Stomach (tissue), 9 donors: ENCODE measurements around the gene NMS. TPM values are rescaled to one million over a fixed set of nuclear protein-coding genes. Genes with fewer than 3 reads are reported as not detected.

Experiments
- DNase-seq, 2 donors: peaks; one replicate each; pipeline versions ENCODE4 v3.0.0 to v3.0.0-alpha.2; 2013 to 2019
- H3K27ac ChIP-seq, 5 donors: fragments of 200-600 bp in 4 of 5; sonication (generic) in 4 of 5; one replicate each; pipeline ENCODE4 v1.5.1; 2013 to 2019; ENCODE audit warnings: mild to moderate bottlenecking in 1 of 5, moderate library complexity in 1 of 5
- H3K27me3 ChIP-seq, 3 donors: fragments of 200-600 bp; sonication (generic); one replicate each; pipeline ENCODE4 v1.5.1; 2017 to 2019; ENCODE audit warnings: mixed run types in 1 of 3
- H3K36me3 ChIP-seq, 4 donors: fragments of 200-600 bp; sonication (generic); 1 replicate in 3 of 4; 2 replicates in 1 of 4; pipeline ENCODE4 v1.5.1; 2016 to 2019
- H3K4me1 ChIP-seq, 4 donors: fragments of 200-600 bp; sonication (generic); one replicate each; pipeline ENCODE4 v1.5.1; 2016 to 2019
- H3K4me3 ChIP-seq, 4 donors: fragments of 200-600 bp; sonication (generic) in 3 of 4; one replicate each; pipeline ENCODE4 v1.5.1; 2016 to 2019; ENCODE audit warnings: mild to moderate bottlenecking in 1 of 4
- H3K9me3 ChIP-seq, 4 donors: fragments of 200-600 bp; sonication (generic); one replicate each; pipeline ENCODE4 v1.5.1; 2016 to 2019
- EP300 ChIP-seq: sonication (generic); formaldehyde crosslinking; IDR thresholded peaks from one replicate; pipeline ENCODE4 v1.6.1; 2017; ENCODE audit warnings: antibody characterized with exemption
- POLR2A ChIP-seq, 4 donors: fragments of 450-650 bp; IDR thresholded peaks; one replicate each; pipeline ENCODE4 v1.6.1; 2016; ENCODE audit warnings: antibody characterized with exemption in 4 of 4, control low read depth in 2 of 4, mild to moderate bottlenecking in 1 of 4, moderate library complexity in 1 of 4
- POLR2AphosphoS5 ChIP-seq, 3 donors: sonication (generic); formaldehyde crosslinking; IDR thresholded peaks; one replicate each; pipeline ENCODE4 v1.6.1; 2016; ENCODE audit warnings: antibody characterized with exemption in 3 of 3
- WGBS, 5 donors: extraction: QIAGEN DNeasy Blood & Tissue Kit in 3 of 5; methylation state at CpG; one replicate each; pipeline versions ENCODE4 v1.1.5 to v1.1.7; 2013 to 2018; 5-methylcytosine and 5-hydroxymethylcytosine counted together
- intact Hi-C: fragments of 100-400 bp; cut with DNase I; formaldehyde crosslinking; loops from one replicate; pipeline ENCODE4 v1.15.1; 2023; ENCODE audit warnings: low total_unique reads
- polyA plus RNA-seq, 3 donors: library from polyadenylated mRNA; stranded (reverse); fragments of 200-250 nt; gene quantifications; one replicate each; pipeline ENCODE4 v1.2.3, GENCODE V29; 2013
- total RNA-seq, 5 donors: library from RNA; depleted of rRNA; stranded (reverse); fragments of >200 nt; gene quantifications; one replicate each; pipeline versions ENCODE4 v1.1.0 to v1.2.3, GENCODE V29; 2014 to 2016
- TF ChIP-seq, protein P1 (sequence below), 7 experiments: fragments of 450-650 bp in 4 of 7; fragments of 200-600 bp in 3 of 7; sonication (generic) in 3 of 7; IDR thresholded peaks; one replicate each; pipeline ENCODE4 v1.5.1; 2016 to 2019; ENCODE audit warnings: antibody characterized with exemption in 7 of 7, control low read depth in 2 of 7, mild to moderate bottlenecking in 1 of 7
- donor health status: healthy with polysubstance abuse.
- donor health status: Bipolar disorder and iron deficiency.
- donor health status: healthy.

The NMS gene
- total and polyA plus RNA-seq, 8 donors, result not detected

DNA sequence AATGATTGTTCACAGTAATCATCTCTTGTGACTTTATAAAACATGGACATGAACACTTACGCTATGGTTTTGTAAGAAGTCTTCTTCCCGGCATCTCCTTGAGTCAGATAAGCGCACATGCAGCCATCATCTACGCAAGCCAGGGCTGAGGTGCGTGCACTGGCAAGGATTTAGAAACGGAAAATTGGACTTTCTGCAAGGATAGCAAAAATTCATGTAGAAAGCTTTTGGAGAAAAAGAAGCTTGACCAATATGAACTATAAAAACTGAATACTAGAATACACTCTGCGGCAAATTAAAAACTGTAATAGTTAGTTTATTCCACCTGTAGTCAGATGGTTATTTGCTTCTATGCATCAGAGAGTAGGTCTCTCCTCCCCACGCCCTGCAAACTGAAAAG is 6.3 kb downstream of the NMS start:
- no peak for TF ChIP-seq EP300
- TF ChIP-seq, protein P1, sequence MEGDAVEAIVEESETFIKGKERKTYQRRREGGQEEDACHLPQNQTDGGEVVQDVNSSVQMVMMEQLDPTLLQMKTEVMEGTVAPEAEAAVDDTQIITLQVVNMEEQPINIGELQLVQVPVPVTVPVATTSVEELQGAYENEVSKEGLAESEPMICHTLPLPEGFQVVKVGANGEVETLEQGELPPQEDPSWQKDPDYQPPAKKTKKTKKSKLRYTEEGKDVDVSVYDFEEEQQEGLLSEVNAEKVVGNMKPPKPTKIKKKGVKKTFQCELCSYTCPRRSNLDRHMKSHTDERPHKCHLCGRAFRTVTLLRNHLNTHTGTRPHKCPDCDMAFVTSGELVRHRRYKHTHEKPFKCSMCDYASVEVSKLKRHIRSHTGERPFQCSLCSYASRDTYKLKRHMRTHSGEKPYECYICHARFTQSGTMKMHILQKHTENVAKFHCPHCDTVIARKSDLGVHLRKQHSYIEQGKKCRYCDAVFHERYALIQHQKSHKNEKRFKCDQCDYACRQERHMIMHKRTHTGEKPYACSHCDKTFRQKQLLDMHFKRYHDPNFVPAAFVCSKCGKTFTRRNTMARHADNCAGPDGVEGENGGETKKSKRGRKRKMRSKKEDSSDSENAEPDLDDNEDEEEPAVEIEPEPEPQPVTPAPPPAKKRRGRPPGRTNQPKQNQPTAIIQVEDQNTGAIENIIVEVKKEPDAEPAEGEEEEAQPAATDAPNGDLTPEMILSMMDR (IDR thresholded peaks at IDR 0.05), result no peak
- no peak for TF ChIP-seq POLR2A (IDR thresholded peaks at IDR 0.05)
- no peak for TF ChIP-seq POLR2AphosphoS5 (IDR thresholded peaks at IDR 0.05)
- intact Hi-C loops, result no loop called here
- DNase-seq, result no peak

DNA sequence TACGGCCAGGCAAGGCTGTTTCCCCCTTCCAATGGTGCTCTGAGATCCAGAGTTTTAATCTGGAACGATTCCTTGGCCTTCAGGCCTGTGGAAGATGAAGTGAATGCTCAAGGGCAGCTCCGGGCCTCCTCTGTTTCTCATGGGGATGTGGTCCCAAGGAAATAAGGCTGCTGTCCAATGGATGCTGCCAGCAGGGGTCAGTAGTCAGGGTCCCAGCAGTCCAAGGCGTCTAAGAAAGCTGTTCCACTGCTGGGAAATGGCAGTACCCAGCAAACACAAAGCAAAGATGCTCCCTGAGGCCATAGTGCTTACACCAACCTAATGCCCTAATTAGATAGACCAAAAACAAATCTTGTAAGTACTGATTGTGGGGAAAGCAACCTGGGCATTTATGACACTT is 12.5 kb downstream of the NMS start:
- DNase-seq, result no peak
- no peak overlapping the region for H3K4me3 ChIP-seq
- H3K27ac ChIP-seq, result no peak overlapping the region
- no peaks in the 10 kb centered on the region for H3K27me3 ChIP-seq
- intact Hi-C loops, result no loop called here
- H3K9me3 ChIP-seq, result no peaks in the 10 kb centered on the region
- WGBS, 5 donors, result 66 to 76% (median 68%) methylated on average over 4 of the region's 4 CpGs
- no peaks in the 10 kb centered on the region for H3K4me1 ChIP-seq
- H3K36me3 ChIP-seq, result no peaks in the 10 kb centered on the region
- TF ChIP-seq EP300 (no peak), POLR2AphosphoS5 (IDR thresholded peaks at IDR 0.05) (no peak), POLR2A (IDR thresholded peaks at IDR 0.05) (no peak)
- TF ChIP-seq, protein P1 (IDR thresholded peaks at IDR 0.05), result no peak

More for the DNA sequence above, 6.3 kb downstream of the NMS start:
- Histone ChIP-seq H3K27me3 (no peaks in the 10 kb centered on the region), H3K9me3 (no peaks in the 10 kb centered on the region), H3K4me3 (no peak overlapping the region), H3K27ac (no peak overlapping the region), H3K4me1 (no peaks in the 10 kb centered on the region), H3K36me3 (no peaks in the 10 kb centered on the region)
- 85 to 91% (median 90%) methylated on average over 8 of the region's 8 CpGs for WGBS, 5 donors

DNA sequence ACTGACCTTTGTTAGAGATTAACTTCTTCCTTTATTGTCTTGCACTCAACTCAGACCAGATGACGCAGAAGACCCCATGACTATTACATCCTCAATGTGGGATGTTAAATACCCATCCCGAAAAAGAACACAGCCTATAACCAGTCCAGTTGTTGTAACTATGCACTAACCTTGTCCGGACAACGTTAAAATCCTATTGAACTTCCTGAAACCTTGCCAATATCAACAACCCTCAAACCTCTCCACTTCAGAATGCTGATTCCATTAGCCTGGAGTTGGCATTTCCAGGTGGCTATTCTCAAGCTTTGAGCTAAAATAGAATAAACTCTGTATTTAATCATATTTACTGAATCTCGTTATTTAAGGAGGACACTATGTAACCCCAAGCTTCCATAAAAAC is 13.6 kb downstream of the NMS start:
- intact Hi-C loops, result no loop called here
- H3K27ac ChIP-seq, result no peak overlapping the region
- TF ChIP-seq POLR2A (IDR thresholded peaks at IDR 0.05), result no peak
- TF ChIP-seq POLR2AphosphoS5 (IDR thresholded peaks at IDR 0.05), result no peak
- no peak for TF ChIP-seq EP300
- TF ChIP-seq, protein P1 (IDR thresholded peaks at IDR 0.05), result no peak
- no peaks in the 10 kb centered on the region for H3K4me1 ChIP-seq
- no peak overlapping the region for H3K4me3 ChIP-seq
- H3K36me3 ChIP-seq, result no peaks in the 10 kb centered on the region
- no peaks in the 10 kb centered on the region for H3K9me3 ChIP-seq
- DNase-seq, result no peak
- 48 to 65% (median 54%) methylated on average over 5 of the region's 5 CpGs for WGBS, 5 donors
- H3K27me3 ChIP-seq, result no peaks in the 10 kb centered on the region

DNA sequence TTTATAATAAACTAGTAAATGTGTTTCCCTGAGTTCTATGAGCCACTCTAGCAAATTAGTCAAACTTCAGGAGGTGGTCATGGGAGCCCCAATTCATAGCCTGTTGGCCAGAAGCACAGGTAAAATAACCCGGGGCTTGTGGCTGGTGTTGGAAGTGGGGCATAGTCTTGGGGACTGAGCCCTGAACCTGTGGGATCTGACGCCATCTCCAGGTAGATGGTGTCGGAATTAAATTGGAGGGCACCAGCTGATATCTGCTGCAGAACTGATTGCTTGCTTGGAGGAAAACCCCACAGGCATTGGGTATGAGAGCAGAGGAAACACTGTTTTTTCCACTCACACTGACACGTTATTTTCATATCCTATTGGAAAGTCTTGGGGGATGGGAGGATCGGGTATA is 14.1 kb downstream of the NMS start:
- H3K9me3 ChIP-seq, result no peaks in the 10 kb centered on the region
- H3K27me3 ChIP-seq, result no peaks in the 10 kb centered on the region
- no peak for DNase-seq
- no peak overlapping the region for H3K27ac ChIP-seq
- intact Hi-C loops, result no loop called here
- no peaks in the 10 kb centered on the region for H3K36me3 ChIP-seq
- no peaks in the 10 kb centered on the region for H3K4me1 ChIP-seq
- H3K4me3 ChIP-seq, result no peak overlapping the region
- TF ChIP-seq POLR2AphosphoS5 (IDR thresholded peaks at IDR 0.05), result no peak
- TF ChIP-seq POLR2A (IDR thresholded peaks at IDR 0.05), result no peak
- no peak for TF ChIP-seq EP300
- TF ChIP-seq, protein P1 (IDR thresholded peaks at IDR 0.05), result no peak
- WGBS, 5 donors, result 74 to 79% (median 77%) methylated on average over 5 of the region's 5 CpGs
